ENCODE results near the gene TM7SF2. TPM values are rescaled to one million over a fixed set of nuclear protein-coding genes. Genes with fewer than 3 reads are reported as not detected.

Gene TM7SF2
- total and polyA plus RNA-seq, 2 donors (not counting 1 experiment from before 2014, with no cell fraction given), result 23.9 to 28.5 TPM

- POLR2A ChIA-PET, result interaction anchor here (0.6 to 4.0 kb wide), 9 partner anchors 14 to 324 kb away, joined by 3 to 26 read pairs (median 5); partner anchors contain the start of genes ARL2, CAPN1, FAU and MRPL49
- peak; percentile 86 for ATAC-seq (ENCODE audit: low read depth)
- under 1% methylated on average over 50 of the region's 52 CpGs for WGBS (ENCODE audit: insufficient coverage)
These were observed 15.5 kb upstream of the TM7SF2 start, which contains the start of gene VPS51 for GRCh38 chr11:65095974-65096806. Gene VPS51, plus strand, starts transcription at chr11:65096214. Its CDS starts 37 bp downstream, at chr11:65096251.

More at GRCh38 chr11:65095974-65096806, 15.5 kb upstream of the TM7SF2 start, which contains the start of gene VPS51:
- DNase-seq, result peak; percentile 93
- H3K27ac Mint-ChIP-seq, result peak within 1 kb of the TSS; percentile 97
- Histone ChIP-seq H3K9me3 (ENCODE audit: control extremely low read depth in 1 of 3, control insufficient read depth in 2 of 3, insufficient read depth in 1 of 3, low read length in 2 of 3) (peaks cover 0 to 6% (median 0%) of the 10 kb centered on the region in 3 donors), H3K79me2 (ENCODE audit: control insufficient read depth, insufficient read depth, low read length) (peaks cover 29% of the 10 kb centered on the region), H3K9ac (ENCODE audit: low read length) (peak within 1 kb of the TSS; percentile 90), H3K27ac (ENCODE audit: low read length in 2 of 2) (peak within 1 kb of the TSS; percentile 77 to 81), H3K27me3 (replicated peaks in 1 of 4; ENCODE audit: control extremely low read depth in 1 of 4, control insufficient read depth in 3 of 4, insufficient read depth in 4 of 4, low read length in 3 of 4) (no peaks in the 10 kb centered on the region), H3K4me1 (ENCODE audit: control insufficient read depth in 2 of 2, insufficient read depth in 2 of 2, low read length in 2 of 2) (peaks cover 10 to 16% of the 10 kb centered on the region in 2 donors), H4K20me1 (ENCODE audit: control insufficient read depth, insufficient read depth, low read length, poor library complexity, severe bottlenecking) (peaks cover 18% of the 10 kb centered on the region), H2AFZ (ENCODE audit: insufficient read depth, low read depth, low read length, poor library complexity, severe bottlenecking) (peak within 1 kb of the TSS; percentile 88), H3K36me3 (replicated peaks in 1 of 2; ENCODE audit: control extremely low read depth in 1 of 2, control insufficient read depth in 1 of 2, extremely low read depth in 1 of 2, insufficient read depth in 2 of 2, low read length in 1 of 2) (peaks cover 0 to 21% of the 10 kb centered on the region in 2 experiments), H3K4me2 (replicated peaks; ENCODE audit: low read depth, low read length, poor library complexity, severe bottlenecking) (peak within 1 kb of the TSS; percentile 92), H3K4me3 (ENCODE audit: control extremely low read depth in 1 of 5, extremely low read depth in 1 of 5, insufficient read depth in 1 of 5, low read depth in 2 of 5, low read length in 4 of 5) (peak within 1 kb of the TSS; percentile 69 to 90 (median 77))
- peaks cover 24% of the 10 kb centered on the region for H3K4me1 Mint-ChIP-seq
- TF ChIP-seq, protein P1, sequence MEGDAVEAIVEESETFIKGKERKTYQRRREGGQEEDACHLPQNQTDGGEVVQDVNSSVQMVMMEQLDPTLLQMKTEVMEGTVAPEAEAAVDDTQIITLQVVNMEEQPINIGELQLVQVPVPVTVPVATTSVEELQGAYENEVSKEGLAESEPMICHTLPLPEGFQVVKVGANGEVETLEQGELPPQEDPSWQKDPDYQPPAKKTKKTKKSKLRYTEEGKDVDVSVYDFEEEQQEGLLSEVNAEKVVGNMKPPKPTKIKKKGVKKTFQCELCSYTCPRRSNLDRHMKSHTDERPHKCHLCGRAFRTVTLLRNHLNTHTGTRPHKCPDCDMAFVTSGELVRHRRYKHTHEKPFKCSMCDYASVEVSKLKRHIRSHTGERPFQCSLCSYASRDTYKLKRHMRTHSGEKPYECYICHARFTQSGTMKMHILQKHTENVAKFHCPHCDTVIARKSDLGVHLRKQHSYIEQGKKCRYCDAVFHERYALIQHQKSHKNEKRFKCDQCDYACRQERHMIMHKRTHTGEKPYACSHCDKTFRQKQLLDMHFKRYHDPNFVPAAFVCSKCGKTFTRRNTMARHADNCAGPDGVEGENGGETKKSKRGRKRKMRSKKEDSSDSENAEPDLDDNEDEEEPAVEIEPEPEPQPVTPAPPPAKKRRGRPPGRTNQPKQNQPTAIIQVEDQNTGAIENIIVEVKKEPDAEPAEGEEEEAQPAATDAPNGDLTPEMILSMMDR (IDR thresholded peaks at IDR 0.05), result no peak
- no peak for TF ChIP-seq EZH2 (IDR thresholded peaks at IDR 0.05; ENCODE audit: borderline replicate concordance, insufficient read depth, low read depth, low read length, poor library complexity, severe bottlenecking)
- H3K4me3 Mint-ChIP-seq, result peak within 1 kb of the TSS; percentile 96
- H3K9me3 Mint-ChIP-seq (ENCODE audit: insufficient read depth), result no peaks in the 10 kb centered on the region
- intact Hi-C loops (cut with micrococcal nuclease), result loop anchor here (1.0 kb wide), 5 partner anchors 12 to 83 kb away; partner anchors contain the start of genes CDCA5, SNX15, ZFPL1 and ZNHIT2
- CTCF ChIA-PET, result interaction anchor here (0.7 to 10.2 kb wide), 4 partner anchors 11 to 250 kb away, joined by 3 to 96 read pairs (median 4); partner anchors contain the start of gene TM7SF2
- H3K27me3 Mint-ChIP-seq, result no peaks in the 10 kb centered on the region
